Uterus (tissue), 2 donors: ENCODE results near the gene CCDC134.

Experiments
- CTCF ChIP-seq, 4 experiments: fragments of 200-600 bp in 2 of 4; fragments of 450-650 bp in 2 of 4; sonication (generic) in 2 of 4; IDR thresholded peaks; one replicate each; pipeline ENCODE4 v1.5.1; 2016 to 2019; ENCODE audit warnings: antibody characterized with exemption in 4 of 4, mild to moderate bottlenecking in 2 of 4, moderate library complexity in 1 of 4
- POLR2A ChIP-seq, 2 donors: fragments of 450-650 bp; IDR thresholded peaks; one replicate each; pipeline ENCODE4 v1.6.1; 2016; ENCODE audit warnings: antibody characterized with exemption in 2 of 2, mild to moderate bottlenecking in 1 of 2, moderate library complexity in 1 of 2

DNA sequence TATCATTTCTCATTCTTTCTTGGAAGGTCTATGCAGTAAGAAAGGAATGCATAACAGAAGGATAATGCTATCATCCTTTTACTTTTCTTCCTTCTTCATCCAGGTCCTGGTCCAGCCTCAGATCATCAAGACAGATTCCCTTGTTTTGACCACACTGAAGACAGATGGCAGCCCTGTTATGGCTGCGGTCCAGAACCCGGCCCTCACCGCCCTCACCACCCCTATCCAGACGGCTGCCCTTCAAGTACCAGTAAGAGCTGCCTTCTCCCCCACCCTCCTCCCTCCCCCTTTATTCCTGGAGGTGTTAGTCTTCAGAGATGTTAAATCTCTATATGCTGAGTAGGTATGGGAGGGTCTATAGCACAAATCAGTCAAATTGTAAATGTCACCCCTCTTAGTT, 70.3 kb downstream of the CCDC134 start:
- TF ChIP-seq CTCF (IDR thresholded peaks at IDR 0.05): no peak
- no peak for TF ChIP-seq POLR2A (IDR thresholded peaks at IDR 0.05)
